Measurements from ENCODE around the gene SERPINA9.
"Not testable (repeated sequence)": the region's sequence is repeated elsewhere in the genome, so short reads cannot be mapped to it uniquely, and the experiment has no call there.

Gene SERPINA9

GRCh38 chr14:94489336-94489735 is 13.3 kb upstream of the SERPINA9 start:
- no peak for DNase-seq (ENCODE audit: low read depth in 3 of 3, low spot score in 1 of 3)

- DNase-seq (ENCODE audit: low read depth in 3 of 3, low spot score in 1 of 3), result no peak
Measured at GRCh38 chr14:94486883-94487282, 10.9 kb upstream of the SERPINA9 start.

GRCh38 chr14:94485944-94486841 is 10.2 kb upstream of the SERPINA9 start:
- DNase-seq (ENCODE audit: low read depth in 3 of 3, low spot score in 1 of 3), result peak in 2 of 3 donors; percentile 13 to 46

- DNase-seq (ENCODE audit: low read depth in 3 of 3, low spot score in 1 of 3), result no peak
Measured at GRCh38 chr14:94484481-94484880, 8.5 kb upstream of the SERPINA9 start.

GRCh38 chr14:94483729-94484275 is 7.8 kb upstream of the SERPINA9 start:
- no peak for DNase-seq (ENCODE audit: low read depth in 3 of 3, low spot score in 1 of 3)

- DNase-seq (ENCODE audit: low read depth in 3 of 3, low spot score in 1 of 3), result no peak
Measured at GRCh38 chr14:94483071-94483451, 7.1 kb upstream of the SERPINA9 start.

- not testable (repeated sequence) for DNase-seq (ENCODE audit: low read depth in 3 of 3, low spot score in 1 of 3)
Measured at GRCh38 chr14:94482132-94483070, 6.4 kb upstream of the SERPINA9 start.

GRCh38 chr14:94481468-94482131 is 5.6 kb upstream of the SERPINA9 start:
- no peak for DNase-seq (ENCODE audit: low read depth in 3 of 3, low spot score in 1 of 3)

- no peak for DNase-seq (ENCODE audit: low read depth in 3 of 3, low spot score in 1 of 3)
Measured at GRCh38 chr14:94480809-94481208, 4.8 kb upstream of the SERPINA9 start.

- DNase-seq (ENCODE audit: low read depth in 3 of 3, low spot score in 1 of 3), result no peak
Measured at GRCh38 chr14:94478420-94478819, 2.4 kb upstream of the SERPINA9 start.

- DNase-seq (ENCODE audit: low read depth in 3 of 3, low spot score in 1 of 3), result no peak
Measured at GRCh38 chr14:94474581-94475031, 1.4 kb downstream of the SERPINA9 start.

GRCh38 chr14:94473666-94474410 is 2.2 kb downstream of the SERPINA9 start:
- no peak for DNase-seq (ENCODE audit: low read depth in 3 of 3, low spot score in 1 of 3)

- DNase-seq (ENCODE audit: low read depth in 3 of 3, low spot score in 1 of 3), result no peak
Measured at GRCh38 chr14:94472842-94473241, 3.2 kb downstream of the SERPINA9 start.

- no peak for DNase-seq (ENCODE audit: low read depth in 3 of 3, low spot score in 1 of 3)
Measured at GRCh38 chr14:94471045-94471444, 5.0 kb downstream of the SERPINA9 start.

GRCh38 chr14:94470311-94470710 is 5.7 kb downstream of the SERPINA9 start:
- DNase-seq (ENCODE audit: low read depth in 3 of 3, low spot score in 1 of 3), result no peak

- no peak for DNase-seq (ENCODE audit: low read depth in 3 of 3, low spot score in 1 of 3)
Measured at GRCh38 chr14:94469261-94469660, 6.7 kb downstream of the SERPINA9 start.

GRCh38 chr14:94467728-94468520 is 8.1 kb downstream of the SERPINA9 start:
- no peak for DNase-seq (ENCODE audit: low read depth in 3 of 3, low spot score in 1 of 3)

- DNase-seq (ENCODE audit: low read depth in 3 of 3, low spot score in 1 of 3), result no peak
Measured at GRCh38 chr14:94466706-94467370, 9.2 kb downstream of the SERPINA9 start.

GRCh38 chr14:94465042-94465441 is 11.0 kb downstream of the SERPINA9 start:
- no peak for DNase-seq (ENCODE audit: low read depth in 3 of 3, low spot score in 1 of 3)
